Keratinocyte (primary cell): ENCODE data around the gene PAX5. TPM values are rescaled to one million over a fixed set of nuclear protein-coding genes. Genes with fewer than 3 reads are reported as not detected.

ENCODE experiments used
- DNase-seq: peaks from one replicate; pipeline ENCODE4 v3.0.0-alpha.2; 2011; ENCODE audit warnings: low read depth, missing footprints, low spot score
- FAIRE-seq: peaks from 2 replicates; lab custom pipeline; 2011; peaks lifted over from hg19 to GRCh38; lab: Jason Lieb, UNC
- H2AFZ ChIP-seq: 2 replicates; pipeline ENCODE4 v1.6.0; 2012; ENCODE audit warnings: low read length, control low read depth, inconsistent platforms; ENCODE audit not compliant: control insufficient read depth
- H3K27ac ChIP-seq: 2 replicates; pipeline ENCODE4 v1.5.1; 2011; ENCODE audit warnings: low read length; ENCODE audit not compliant: control insufficient read depth, insufficient read depth
- H3K27me3 ChIP-seq: 3 replicates; pipeline ENCODE4 v1.6.0; 2011; ENCODE audit warnings: low read length; ENCODE audit not compliant: control insufficient read depth, insufficient read depth; ENCODE audit errors: extremely low read depth
- H3K36me3 ChIP-seq, 2 experiments: 2 replicates in 1 of 2; 3 replicates in 1 of 2; pipeline ENCODE4 v1.5.1; 2011; ENCODE audit warnings: low read length in 2 of 2, mild to moderate bottlenecking in 1 of 2; ENCODE audit not compliant: control insufficient read depth in 2 of 2, insufficient read depth in 2 of 2; ENCODE audit errors: extremely low read depth in 1 of 2
- H3K4me1 ChIP-seq: 3 replicates; pipeline ENCODE4 v1.5.1; 2011; ENCODE audit warnings: low read length; ENCODE audit not compliant: control insufficient read depth, insufficient read depth; ENCODE audit errors: extremely low read depth
- H3K4me2 ChIP-seq: 3 replicates; pipeline ENCODE4 v1.6.0; 2011; ENCODE audit warnings: low read depth, low read length; ENCODE audit not compliant: control insufficient read depth, insufficient read depth; ENCODE audit errors: extremely low read depth
- H3K4me3 ChIP-seq, 3 experiments: fragments of 200-600 bp in 1 of 3; sonication (generic) in 1 of 3; 2 replicates in 2 of 3; 3 replicates in 1 of 3; pipeline ENCODE4 v1.5.1; 2011 to 2016; ENCODE audit warnings: low read length in 3 of 3, mild to moderate bottlenecking in 3 of 3, control low read depth in 2 of 3, inconsistent platforms in 1 of 3, low read depth in 1 of 3, mixed read lengths in 1 of 3, mixed run types in 1 of 3, moderate library complexity in 1 of 3; ENCODE audit not compliant: control insufficient read depth in 2 of 3, insufficient read depth in 2 of 3; ENCODE audit errors: extremely low read depth in 1 of 3
- H3K79me2 ChIP-seq: 2 replicates; pipeline ENCODE4 v1.6.0; 2012; ENCODE audit warnings: low read length; ENCODE audit not compliant: control insufficient read depth, insufficient read depth
- H3K9ac ChIP-seq: 3 replicates; pipeline ENCODE4 v1.6.0; 2011; ENCODE audit warnings: low read length; ENCODE audit not compliant: control insufficient read depth, insufficient read depth; ENCODE audit errors: extremely low read depth
- H3K9me1 ChIP-seq: 3 replicates; pipeline ENCODE4 v1.6.0; 2011; ENCODE audit warnings: low read length; ENCODE audit not compliant: control insufficient read depth, insufficient read depth; ENCODE audit errors: extremely low read depth
- H3K9me3 ChIP-seq: 2 replicates; pipeline ENCODE4 v1.5.1; 2012; ENCODE audit warnings: low read depth, low read length; ENCODE audit not compliant: control insufficient read depth
- H4K20me1 ChIP-seq: 3 replicates; pipeline ENCODE4 v1.6.0; 2011; ENCODE audit warnings: low read length; ENCODE audit not compliant: control insufficient read depth, insufficient read depth; ENCODE audit errors: extremely low read depth
- CTCF ChIP-seq, 3 experiments: IDR thresholded peaks in 1 of 3; conservative IDR thresholded peaks in 1 of 3; optimal IDR thresholded peaks in 1 of 3; 2 replicates in 2 of 3; 3 replicates in 1 of 3; pipeline versions ENCODE3 to v1.5.1; 2011; ENCODE audit warnings: low read length in 3 of 3, mild to moderate bottlenecking in 3 of 3, moderate library complexity in 2 of 3, control low read depth in 1 of 3, inconsistent platforms in 1 of 3; ENCODE audit not compliant: insufficient read depth in 2 of 3; ENCODE audit errors: extremely low read depth in 1 of 3
- EZH2 ChIP-seq: IDR thresholded peaks from one replicate; pipeline ENCODE4 v1.6.1; 2012; ENCODE audit warnings: inconsistent platforms, mild to moderate bottlenecking, low read length, moderate library complexity
- dilution Hi-C: fragments of 300-500 bp; cut with MboI; formaldehyde crosslinking; loops from one replicate; pipeline ENCODE4 v1.7.0; 2020; ENCODE audit warnings: low sequenced_read_pairs; ENCODE audit not compliant: extremely low pct_ligation_motif_present
- polyA plus RNA-seq, 5 experiments: library from polyadenylated mRNA; depleted of rRNA in 3 of 5; stranded (reverse) in 3 of 5; stranded (forward) in 1 of 5; unstranded in 1 of 5; fragments of >200 nt; gene quantifications; 1 replicate in 1 of 5; 2 replicates in 3 of 5; 3 replicates in 1 of 5; pipeline versions ENCODE4 v1.2.1 to v1.2.3, GENCODE V29; 2011 to 2012; ENCODE audit warnings: missing spikeins in 2 of 5, low read depth in 1 of 5, low replicate concordance in 1 of 5

Gene PAX5
- polyA plus RNA-seq, 1 donor (not counting 4 experiments of a cell fraction or from before 2014, with no cell fraction given), result not detected

GRCh38 chr9:37031902-37032301 lies 2.2 kb downstream of the PAX5 start:
- TF ChIP-seq CTCF (optimal IDR thresholded peaks at IDR 0.05 in 1 of 3, IDR thresholded peaks at IDR 0.05 in 1 of 3, conservative IDR thresholded peaks at IDR 0.05 in 1 of 3; ENCODE audit: extremely low read depth in 1 of 3, insufficient read depth in 2 of 3, low read length in 3 of 3), result no peak
- TF ChIP-seq EZH2, result no peak
- H3K4me2 ChIP-seq, result no peak overlapping the region
- peaks cover 98% of the 10 kb centered on the region for H3K27me3 ChIP-seq
- H2AFZ ChIP-seq, result no peak overlapping the region
- H3K4me1 ChIP-seq, result peaks cover 24% of the 10 kb centered on the region
- H3K36me3 ChIP-seq, result no peaks in the 10 kb centered on the region
- dilution Hi-C loops, result no loop called here
- H3K9me1 ChIP-seq, result no peaks in the 10 kb centered on the region
- no peaks in the 10 kb centered on the region for H3K79me2 ChIP-seq
- no peak overlapping the region for H3K27ac ChIP-seq
- H3K9me3 ChIP-seq, result no peaks in the 10 kb centered on the region
- H3K9ac ChIP-seq, result no peak overlapping the region
- FAIRE-seq, result no peak
- H3K4me3 ChIP-seq, result no peak overlapping the region
- DNase-seq, result no peak
- H4K20me1 ChIP-seq, result peaks cover 10% of the 10 kb centered on the region

GRCh38 chr9:37031081-37031480 lies 3.0 kb downstream of the PAX5 start:
- H3K4me1 ChIP-seq, result peaks cover 16% of the 10 kb centered on the region
- H3K79me2 ChIP-seq, result no peaks in the 10 kb centered on the region
- no peaks in the 10 kb centered on the region for H3K9me1 ChIP-seq
- dilution Hi-C loops, result no loop called here
- H3K27me3 ChIP-seq, result peaks cover 98% of the 10 kb centered on the region
- no peak overlapping the region for H3K4me2 ChIP-seq
- H3K9me3 ChIP-seq, result no peaks in the 10 kb centered on the region
- FAIRE-seq (no peak), DNase-seq (no peak)
- peaks cover 4% of the 10 kb centered on the region for H4K20me1 ChIP-seq
- H2AFZ ChIP-seq, result no peak overlapping the region
- H3K4me3 ChIP-seq, result no peak overlapping the region
- no peak overlapping the region for H3K9ac ChIP-seq
- TF ChIP-seq EZH2, result no peak
- no peak for TF ChIP-seq CTCF (optimal IDR thresholded peaks at IDR 0.05 in 1 of 3, IDR thresholded peaks at IDR 0.05 in 1 of 3, conservative IDR thresholded peaks at IDR 0.05 in 1 of 3; ENCODE audit: extremely low read depth in 1 of 3, insufficient read depth in 2 of 3, low read length in 3 of 3)
- no peaks in the 10 kb centered on the region for H3K36me3 ChIP-seq
- no peak overlapping the region for H3K27ac ChIP-seq
